ENCODE data around the gene ENOPH1. TPM values are rescaled to one million over a fixed set of nuclear protein-coding genes. Genes with fewer than 3 reads are reported as not detected.
"Not testable (repeated sequence)": the region's sequence is repeated elsewhere in the genome, so short reads cannot be mapped to it uniquely, and the experiment has no call there.

Gene ENOPH1
- total and polyA plus RNA-seq, 7 donors: 15.5 to 31.9 (median 21.8) TPM

DNA sequence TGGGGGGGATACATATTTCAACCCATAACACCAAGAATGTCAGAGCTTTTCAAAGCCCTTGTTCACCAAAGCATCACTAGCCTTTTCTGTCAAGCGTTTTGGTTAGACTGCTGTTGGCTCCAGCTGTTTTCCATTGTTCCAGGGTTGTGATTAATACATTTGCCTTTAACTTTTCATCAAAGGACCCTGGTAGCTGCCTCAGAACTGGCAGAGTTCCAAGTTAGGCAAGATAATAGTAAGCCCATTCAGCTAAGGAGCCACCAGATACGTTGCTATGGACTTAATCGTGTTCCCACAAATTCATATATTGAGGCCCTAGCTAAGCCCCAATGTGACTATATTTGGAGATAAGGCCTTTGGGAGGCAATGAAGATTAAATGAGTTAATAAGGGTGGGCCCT, 37.1 kb downstream of the ENOPH1 start:
- Histone ChIP-seq H3K36me3 (no peaks in the 10 kb centered on the region), H3K27me3 (no peaks in the 10 kb centered on the region), H3K4me1 (peaks cover 0 to 7% (median 3%) of the 10 kb centered on the region in 4 donors), H3K9me3 (no peaks in the 10 kb centered on the region), H3K27ac (no peak overlapping the region), H3K4me3 (no peak overlapping the region)
- TF ChIP-seq EP300 (IDR thresholded peaks at IDR 0.05) (no peak), POLR2AphosphoS5 (IDR thresholded peaks at IDR 0.05) (no peak), POLR2A (IDR thresholded peaks at IDR 0.05) (no peak)
- TF ChIP-seq, protein P1, sequence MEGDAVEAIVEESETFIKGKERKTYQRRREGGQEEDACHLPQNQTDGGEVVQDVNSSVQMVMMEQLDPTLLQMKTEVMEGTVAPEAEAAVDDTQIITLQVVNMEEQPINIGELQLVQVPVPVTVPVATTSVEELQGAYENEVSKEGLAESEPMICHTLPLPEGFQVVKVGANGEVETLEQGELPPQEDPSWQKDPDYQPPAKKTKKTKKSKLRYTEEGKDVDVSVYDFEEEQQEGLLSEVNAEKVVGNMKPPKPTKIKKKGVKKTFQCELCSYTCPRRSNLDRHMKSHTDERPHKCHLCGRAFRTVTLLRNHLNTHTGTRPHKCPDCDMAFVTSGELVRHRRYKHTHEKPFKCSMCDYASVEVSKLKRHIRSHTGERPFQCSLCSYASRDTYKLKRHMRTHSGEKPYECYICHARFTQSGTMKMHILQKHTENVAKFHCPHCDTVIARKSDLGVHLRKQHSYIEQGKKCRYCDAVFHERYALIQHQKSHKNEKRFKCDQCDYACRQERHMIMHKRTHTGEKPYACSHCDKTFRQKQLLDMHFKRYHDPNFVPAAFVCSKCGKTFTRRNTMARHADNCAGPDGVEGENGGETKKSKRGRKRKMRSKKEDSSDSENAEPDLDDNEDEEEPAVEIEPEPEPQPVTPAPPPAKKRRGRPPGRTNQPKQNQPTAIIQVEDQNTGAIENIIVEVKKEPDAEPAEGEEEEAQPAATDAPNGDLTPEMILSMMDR (IDR thresholded peaks at IDR 0.05): no peak
- no peak for DNase-seq
- intact Hi-C loops (cut with DNase I): loop anchor here (10.0 kb wide), 2 partner anchors 607 to 987 kb away; partner anchors contain the start of genes HELQ and MRPS18C
- WGBS, 2 donors: 58 to 60% methylated on average over 3 of the region's 3 CpGs

DNA sequence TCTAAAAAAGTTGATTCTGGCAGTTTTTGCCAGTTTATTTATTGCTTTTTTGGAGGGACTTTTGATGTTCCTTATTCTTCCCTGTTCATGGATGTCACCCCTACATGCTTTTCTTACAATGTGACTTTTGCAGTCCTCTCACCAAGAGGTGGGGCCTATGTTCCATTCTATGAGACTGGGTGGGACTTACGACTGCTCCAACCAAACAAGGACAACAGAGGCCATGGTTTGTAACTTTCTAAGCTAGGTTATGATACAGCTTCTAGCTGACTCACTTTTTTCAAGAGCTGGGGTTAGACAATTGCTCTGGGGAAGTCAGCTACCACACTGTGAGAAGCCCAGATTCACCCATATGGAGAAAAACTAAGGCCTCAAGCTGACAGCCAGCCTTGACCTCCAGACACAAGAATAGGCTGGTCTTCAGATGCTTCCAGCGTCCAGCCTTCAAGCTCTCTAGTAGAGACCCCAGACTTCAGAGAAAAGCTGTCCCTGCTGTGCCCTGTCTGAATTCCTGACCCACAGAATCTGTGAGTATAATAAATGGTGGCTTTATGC, 39.5 kb downstream of the ENOPH1 start:
- no peak overlapping the region for H3K4me3 ChIP-seq
- no peak overlapping the region for H3K27ac ChIP-seq
- no peaks in the 10 kb centered on the region for H3K9me3 ChIP-seq
- 61 to 75% methylated on average over 2 of the region's 2 CpGs for WGBS, 2 donors
- intact Hi-C loops (cut with DNase I): loop anchor here (10.0 kb wide), 2 partner anchors 605 to 985 kb away; partner anchors contain the start of genes HELQ and MRPS18C
- no peaks in the 10 kb centered on the region for H3K4me1 ChIP-seq
- H3K36me3 ChIP-seq: no peaks in the 10 kb centered on the region
- H3K27me3 ChIP-seq: no peaks in the 10 kb centered on the region
- TF ChIP-seq POLR2A (IDR thresholded peaks at IDR 0.05): no peak
- TF ChIP-seq, protein P1 (IDR thresholded peaks at IDR 0.05): no peak
- TF ChIP-seq EP300 (IDR thresholded peaks at IDR 0.05): no peak
- TF ChIP-seq POLR2AphosphoS5 (IDR thresholded peaks at IDR 0.05): no peak
- no peak for DNase-seq

- H3K4me1 ChIP-seq; H3K4me3 ChIP-seq; intact Hi-C loops (cut with DNase I); H3K27me3 ChIP-seq; H3K36me3 ChIP-seq; DNase-seq; H3K27ac ChIP-seq; H3K9me3 ChIP-seq: not testable (repeated sequence)
- whole genome bisulfite sequencing, 2 donors: 53 to 55% methylated on average over 5 of the region's 5 CpGs
These were observed 42.7 kb downstream of the ENOPH1 start for GRCh38 chr4:82473080-82473479.

DNA sequence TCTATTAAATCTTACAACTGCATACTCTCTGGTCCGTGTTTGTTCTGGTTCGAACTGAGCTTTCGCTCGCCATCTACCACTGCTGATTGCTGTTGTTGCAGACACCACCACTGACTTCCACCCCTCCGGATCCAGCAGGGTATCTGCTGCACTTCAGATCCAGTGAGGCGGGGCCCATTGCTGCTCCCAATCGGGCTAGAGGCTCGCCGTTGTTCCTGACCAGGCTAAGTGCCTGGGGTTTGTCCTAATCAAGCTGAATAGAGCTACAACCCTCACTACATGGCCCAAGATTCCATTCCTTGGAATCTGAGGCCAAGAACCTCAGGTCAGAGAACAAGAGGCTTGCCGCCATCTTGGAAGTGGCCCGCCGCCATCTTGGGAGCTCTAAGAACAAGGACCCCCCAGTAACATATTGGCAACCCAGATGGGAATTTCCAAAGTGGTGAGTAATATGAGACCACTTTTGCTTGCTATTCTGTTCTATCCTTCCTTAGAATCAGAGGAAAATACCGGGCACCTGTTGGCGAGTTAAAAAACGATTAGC, 43.3 kb downstream of the ENOPH1 start:
- intact Hi-C loops (cut with DNase I): no loop called here
- no peak overlapping the region for H3K4me3 ChIP-seq
- DNase-seq: no peak
- no peaks in the 10 kb centered on the region for H3K27me3 ChIP-seq
- H3K9me3 ChIP-seq: no peaks in the 10 kb centered on the region
- no peaks in the 10 kb centered on the region for H3K36me3 ChIP-seq
- TF ChIP-seq, protein P1 (IDR thresholded peaks at IDR 0.05): no peak
- TF ChIP-seq POLR2A (IDR thresholded peaks at IDR 0.05) (no peak), EP300 (IDR thresholded peaks at IDR 0.05) (no peak), POLR2AphosphoS5 (IDR thresholded peaks at IDR 0.05) (no peak)
- no peaks in the 10 kb centered on the region for H3K4me1 ChIP-seq
- WGBS, 2 donors: 97 to 98% methylated on average over 15 of the region's 15 CpGs
- no peak overlapping the region for H3K27ac ChIP-seq

- intact Hi-C loops (cut with DNase I); DNase-seq; H3K27me3 ChIP-seq; H3K4me1 ChIP-seq; H3K4me3 ChIP-seq; H3K36me3 ChIP-seq; H3K9me3 ChIP-seq; H3K27ac ChIP-seq: not testable (repeated sequence)
- 93 to 97% methylated on average over 7 of the region's 7 CpGs for WGBS, 2 donors
These were observed 45.5 kb downstream of the ENOPH1 start for GRCh38 chr4:82475931-82476330.

GRCh38 chr4:82477469-82477868, 47.1 kb downstream of the ENOPH1 start:
- DNase-seq; H3K9me3 ChIP-seq; H3K27ac ChIP-seq; H3K4me3 ChIP-seq; H3K27me3 ChIP-seq; intact Hi-C loops (cut with DNase I); H3K4me1 ChIP-seq; H3K36me3 ChIP-seq: not testable (repeated sequence)
- WGBS, 2 donors: 24 to 79% methylated on average over 9 of the region's 9 CpGs
